Kidney (tissue), 14 donors: Measurements from ENCODE around the gene KIF26B. TPM values are rescaled to one million over a fixed set of nuclear protein-coding genes. Genes with fewer than 3 reads are reported as not detected.
A peak's percentile ranks its signal among the peaks of the same experiment; 100 is the strongest.

Source experiments
- DNase-seq, 5 donors: peaks; one replicate each; pipeline ENCODE4 v3.0.0-alpha.2; 2013 to 2020
- FAIRE-seq: peaks from 2 replicates; lab custom pipeline; 2012; peaks lifted over from hg19 to GRCh38; lab: Jason Lieb, UNC
- H3K27ac ChIP-seq, 2 donors: one replicate each; pipeline ENCODE4 v1.7.0; 2013; ENCODE audit warnings: low read depth in 2 of 2, low read length in 2 of 2, inconsistent platforms in 1 of 2
- H3K27me3 ChIP-seq: one replicate; pipeline ENCODE4 v1.7.1; 2013; ENCODE audit warnings: low read length, inconsistent platforms; ENCODE audit not compliant: control insufficient read depth, insufficient read depth
- H3K36me3 ChIP-seq, 3 donors: one replicate each; pipeline versions ENCODE4 v1.7.0 to v1.7.1; 2013; ENCODE audit warnings: low read length in 3 of 3, control low read depth in 1 of 3, inconsistent platforms in 1 of 3; ENCODE audit not compliant: insufficient read depth in 3 of 3, control insufficient read depth in 2 of 3
- H3K4me1 ChIP-seq, 3 donors: one replicate each; pipeline versions ENCODE4 v1.7.0 to v1.7.1; 2013; ENCODE audit warnings: low read length in 3 of 3, inconsistent platforms in 1 of 3, low read depth in 1 of 3; ENCODE audit not compliant: control insufficient read depth in 2 of 3, insufficient read depth in 2 of 3
- H3K4me3 ChIP-seq, 3 donors: one replicate each; pipeline versions ENCODE4 v1.7.0 to v1.8.1; 2013; ENCODE audit warnings: low read length in 3 of 3, control low read depth in 1 of 3, inconsistent platforms in 1 of 3
- H3K9ac ChIP-seq, 3 donors: one replicate each; pipeline versions ENCODE4 v1.7.0 to v1.7.1; 2013; ENCODE audit warnings: low read length in 3 of 3, control low read depth in 1 of 3, inconsistent platforms in 1 of 3
- H3K9me3 ChIP-seq, 3 donors: one replicate each; pipeline versions ENCODE4 v1.7.0 to v1.7.1; 2013; ENCODE audit warnings: low read length in 3 of 3, control low read depth in 1 of 3, inconsistent platforms in 1 of 3; ENCODE audit not compliant: control insufficient read depth in 2 of 3, insufficient read depth in 1 of 3
- intact Hi-C: fragments of 100-400 bp; cut with DNase I; formaldehyde crosslinking; loops from one replicate; pipeline ENCODE4 v1.11.1; 2022
- polyA plus RNA-seq: library from polyadenylated mRNA; stranded (reverse); fragments of 350-450 nt; fragmentation: Illumina TruSeq; extraction: RNeasy Lipid Tissue Mini Kit (QIAGEN cat#74804); gene quantifications from one replicate; pipeline ENCODE4 v1.2.3, GENCODE V29; 2014; ENCODE audit warnings: low read depth, low replicate concordance; ENCODE audit not compliant: insufficient read depth
- total RNA-seq: library from RNA; stranded (reverse); fragmentation: NEBNext Ultra II Directional; extraction: Animal tissue kit (Norgen Biotek cat#: 25700); gene quantifications from one replicate; pipeline ENCODE4 v1.2.1, GENCODE V29; 2021
- TF ChIP-seq, protein P1 (sequence below): IDR thresholded peaks from 3 replicates; pipeline ENCODE4 v1.5.1; 2012; ENCODE audit warnings: mild to moderate bottlenecking, moderate library complexity, borderline replicate concordance; ENCODE audit not compliant: insufficient read depth; ENCODE audit errors: extremely low read depth
- donor health status: control.
- donor health status: control.
- donor health status: control.
- donor health status: control.
- donor health status: control.
- donor health status: DM: yes; HTN: yes; CAD: no.
- donor health status: Normal renal cell carcinoma (clear cell type).

The KIF26B gene
- total and polyA plus RNA-seq, 2 donors from 2014 or later: 0.52 to 10.7 TPM

DNA sequence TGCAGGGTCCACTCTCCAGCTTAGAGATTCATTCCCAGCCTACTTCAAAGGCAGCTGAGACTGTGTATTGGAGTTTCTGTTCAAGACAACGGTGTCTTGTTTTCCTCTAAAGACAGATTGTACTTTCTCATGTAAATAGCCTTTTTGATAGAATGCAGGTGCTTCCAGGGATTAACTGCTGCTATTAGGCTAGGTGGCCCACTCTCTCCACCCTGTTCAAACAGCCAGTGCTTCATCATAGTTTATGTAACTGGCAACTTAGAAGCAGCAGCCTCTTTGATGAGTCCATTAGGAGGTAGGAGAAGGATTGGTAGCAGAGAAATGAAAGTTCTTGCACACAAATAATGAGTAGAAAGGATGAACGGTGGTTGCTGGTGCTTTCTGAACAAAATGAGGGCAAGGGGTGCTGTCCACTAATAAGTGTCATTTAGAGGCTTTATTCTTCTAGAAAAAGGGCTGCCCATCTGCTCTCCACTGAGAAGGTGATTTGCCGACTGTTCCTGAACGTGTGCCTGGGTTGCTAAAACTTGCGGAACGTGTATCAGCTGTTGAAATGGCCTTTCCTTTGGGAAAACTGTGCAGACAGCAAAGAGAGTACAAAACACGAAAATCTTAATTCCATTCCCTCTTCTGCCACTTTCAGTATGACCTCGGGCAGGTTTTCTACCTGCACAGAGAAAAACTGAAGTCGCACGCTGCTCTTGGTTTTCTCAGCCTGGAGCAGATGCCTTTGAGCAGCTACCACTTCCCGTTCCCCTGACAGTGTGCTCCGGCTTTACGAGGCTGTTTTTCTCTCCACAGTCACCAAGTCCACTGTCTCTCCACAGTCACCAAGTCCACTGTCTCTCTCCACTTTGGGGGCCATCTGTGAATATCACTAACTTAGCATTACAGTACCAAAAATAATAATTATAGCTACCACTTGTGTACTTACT is 228.9 kb downstream of the KIF26B start:
- no peak for DNase-seq
- Histone ChIP-seq H3K36me3 (no peaks in the 10 kb centered on the region), H3K27ac (no peak overlapping the region), H3K9ac (no peak overlapping the region), H3K4me1 (no peaks in the 10 kb centered on the region), H3K4me3 (no peak overlapping the region), H3K27me3 (no peaks in the 10 kb centered on the region), H3K9me3 (no peaks in the 10 kb centered on the region)
- TF ChIP-seq, protein P1, sequence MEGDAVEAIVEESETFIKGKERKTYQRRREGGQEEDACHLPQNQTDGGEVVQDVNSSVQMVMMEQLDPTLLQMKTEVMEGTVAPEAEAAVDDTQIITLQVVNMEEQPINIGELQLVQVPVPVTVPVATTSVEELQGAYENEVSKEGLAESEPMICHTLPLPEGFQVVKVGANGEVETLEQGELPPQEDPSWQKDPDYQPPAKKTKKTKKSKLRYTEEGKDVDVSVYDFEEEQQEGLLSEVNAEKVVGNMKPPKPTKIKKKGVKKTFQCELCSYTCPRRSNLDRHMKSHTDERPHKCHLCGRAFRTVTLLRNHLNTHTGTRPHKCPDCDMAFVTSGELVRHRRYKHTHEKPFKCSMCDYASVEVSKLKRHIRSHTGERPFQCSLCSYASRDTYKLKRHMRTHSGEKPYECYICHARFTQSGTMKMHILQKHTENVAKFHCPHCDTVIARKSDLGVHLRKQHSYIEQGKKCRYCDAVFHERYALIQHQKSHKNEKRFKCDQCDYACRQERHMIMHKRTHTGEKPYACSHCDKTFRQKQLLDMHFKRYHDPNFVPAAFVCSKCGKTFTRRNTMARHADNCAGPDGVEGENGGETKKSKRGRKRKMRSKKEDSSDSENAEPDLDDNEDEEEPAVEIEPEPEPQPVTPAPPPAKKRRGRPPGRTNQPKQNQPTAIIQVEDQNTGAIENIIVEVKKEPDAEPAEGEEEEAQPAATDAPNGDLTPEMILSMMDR: no peak
- no peak for FAIRE-seq
- intact Hi-C loops: no loop called here

- no peak for DNase-seq
- Histone ChIP-seq H3K27ac (no peak overlapping the region), H3K4me3 (no peak overlapping the region), H3K27me3 (no peaks in the 10 kb centered on the region), H3K4me1 (no peaks in the 10 kb centered on the region), H3K9ac (no peak overlapping the region), H3K36me3 (no peaks in the 10 kb centered on the region), H3K9me3 (no peaks in the 10 kb centered on the region)
- FAIRE-seq: no peak
- intact Hi-C loops: no loop called here
- TF ChIP-seq, protein P1: no peak
Observed at GRCh38 chr1:245386297-245386971, 231.6 kb downstream of the KIF26B start.

- TF ChIP-seq, protein P1: no peak
- Histone ChIP-seq H3K4me1 (no peaks in the 10 kb centered on the region), H3K27me3 (no peaks in the 10 kb centered on the region), H3K9me3 (no peaks in the 10 kb centered on the region), H3K27ac (no peak overlapping the region), H3K4me3 (peak overlapping the region in 1 of 3 donors; percentile 15), H3K9ac (no peak overlapping the region), H3K36me3 (no peaks in the 10 kb centered on the region)
- intact Hi-C loops: no loop called here
- FAIRE-seq (no peak), DNase-seq (no peak)
Observed at GRCh38 chr1:245388687-245389086, 233.9 kb downstream of the KIF26B start.
